IMR-90 (cell line): ENCODE results near the gene PIKFYVE. TPM values are rescaled to one million over a fixed set of nuclear protein-coding genes. Genes with fewer than 3 reads are reported as not detected.

Experiments
- ATAC-seq: fragments of 200-7000 bp; cut with Tn5 transposase; 2 replicates; pipeline ENCODE4 v1.9.1; 2020; ENCODE audit warnings: low read depth, mild to moderate bottlenecking, moderate library complexity
- BruUV-seq: library from RNA; stranded (reverse); fragments of 400-500 nt; replicated peaks from 2 replicates; lab custom pipeline; 2021; lab: Mats Ljungman, UMichigan
- CTCF ChIA-PET: fragments of 300-600 bp; formaldehyde crosslinking; extraction: SDS; loops from one replicate; lab custom pipeline; 2021; ENCODE audit warnings: antibody characterized with exemption; lab: Yijun Ruan, JAX
- POLR2A ChIA-PET: fragments of 300-600 bp; sonication (Branson Sonifier 250); formaldehyde crosslinking; loops from one replicate; lab custom pipeline; 2022; ENCODE audit warnings: antibody characterized with exemption; ENCODE audit not compliant: unreplicated experiment; lab: Charles Lee
- DNase-seq: peaks from one replicate; pipeline ENCODE4 v3.0.0; 2013
- H2AFZ ChIP-seq: replicated peaks from 2 replicates; pipeline ENCODE3; 2013; ENCODE audit warnings: low read length, mild to moderate bottlenecking; ENCODE audit not compliant: poor library complexity
- H2AK5ac ChIP-seq: 2 replicates; pipeline ENCODE4 v1.6.1; 2013; ENCODE audit warnings: low read depth, low read length, inconsistent platforms
- H2AK9ac ChIP-seq: replicated peaks from 2 replicates; pipeline ENCODE3; 2013; ENCODE audit warnings: mild to moderate bottlenecking, low read depth, low read length, moderate library complexity; ENCODE audit not compliant: poor library complexity
- H2BK120ac ChIP-seq: 2 replicates; pipeline ENCODE4 v1.6.1; 2013; ENCODE audit warnings: low read depth, low read length, inconsistent platforms
- H2BK15ac ChIP-seq: 3 replicates; pipeline ENCODE4 v1.6.1; 2013; ENCODE audit warnings: low read depth, low read length, inconsistent platforms
- H2BK20ac ChIP-seq: 2 replicates; pipeline ENCODE4 v1.6.1; 2013; ENCODE audit warnings: low read depth, mild to moderate bottlenecking, inconsistent platforms, low read length, moderate library complexity
- H2BK5ac ChIP-seq: 2 replicates; pipeline ENCODE4 v1.6.1; 2013; ENCODE audit warnings: mild to moderate bottlenecking, low read depth, low read length, inconsistent platforms; ENCODE audit not compliant: poor library complexity, severe bottlenecking
- H3K14ac ChIP-seq: replicated peaks from 2 replicates; pipeline ENCODE4 v1.6.1; 2013; ENCODE audit warnings: low read depth, low read length, inconsistent platforms
- H3K18ac ChIP-seq: 2 replicates; pipeline ENCODE4 v1.6.1; 2013; ENCODE audit warnings: low read depth, low read length, control low read depth
- H3K23ac ChIP-seq: 2 replicates; pipeline ENCODE4 v1.6.1; 2013; ENCODE audit warnings: low read depth, low read length, inconsistent platforms
- H3K27ac ChIP-seq: 2 replicates; pipeline ENCODE4 v1.5.1; 2013; ENCODE audit warnings: mild to moderate bottlenecking, control low read depth, low read length; ENCODE audit not compliant: insufficient read depth
- H3K27me3 ChIP-seq: 2 replicates; pipeline ENCODE4 v1.6.1; 2013; ENCODE audit warnings: low read length; ENCODE audit not compliant: control insufficient read depth, insufficient read depth
- H3K36me3 ChIP-seq: 2 replicates; pipeline ENCODE4 v1.6.1; 2013; ENCODE audit warnings: low read length, mixed read lengths; ENCODE audit not compliant: control insufficient read depth, insufficient read depth
- H3K4ac ChIP-seq: 2 replicates; pipeline ENCODE4 v1.6.1; 2013; ENCODE audit warnings: low read depth, low read length, inconsistent platforms
- H3K4me1 ChIP-seq: 2 replicates; pipeline ENCODE4 v1.6.1; 2013; ENCODE audit warnings: low read length, mixed read lengths; ENCODE audit not compliant: control insufficient read depth, insufficient read depth
- H3K4me2 ChIP-seq: 2 replicates; pipeline ENCODE4 v1.6.1; 2013; ENCODE audit warnings: low read depth, mild to moderate bottlenecking, control low read depth, low read length, moderate library complexity
- H3K4me3 ChIP-seq: 2 replicates; pipeline ENCODE4 v1.5.1; 2013; ENCODE audit warnings: low read depth, mild to moderate bottlenecking, control low read depth, low read length, moderate library complexity; ENCODE audit not compliant: insufficient read depth
- H3K56ac ChIP-seq: 2 replicates; pipeline ENCODE4 v1.6.1; 2013; ENCODE audit warnings: low read length, inconsistent platforms; ENCODE audit not compliant: insufficient read depth; ENCODE audit errors: extremely low read depth
- H3K79me1 ChIP-seq, 2 experiments: 2 replicates each; pipeline ENCODE4 v1.6.1; 2013; ENCODE audit warnings: low read length in 2 of 2, inconsistent platforms in 1 of 2, low read depth in 1 of 2
- H3K9ac ChIP-seq: 2 replicates; pipeline ENCODE4 v1.6.1; 2013; ENCODE audit warnings: low read depth, low read length, control low read depth
- H3K9me1 ChIP-seq: 2 replicates; pipeline ENCODE4 v1.6.1; 2013; ENCODE audit warnings: low read length, inconsistent platforms; ENCODE audit not compliant: insufficient read depth
- H3K9me3 ChIP-seq: 2 replicates; pipeline ENCODE4 v1.6.1; 2013; ENCODE audit warnings: low read length; ENCODE audit not compliant: control insufficient read depth, insufficient read depth
- H4K20me1 ChIP-seq: 2 replicates; pipeline ENCODE4 v1.6.1; 2013; ENCODE audit warnings: low read length, inconsistent platforms; ENCODE audit not compliant: insufficient read depth
- H4K5ac ChIP-seq: 2 replicates; pipeline ENCODE4 v1.6.1; 2013; ENCODE audit warnings: mild to moderate bottlenecking, low read depth, low read length, control low read depth
- H4K8ac ChIP-seq, 2 experiments: 2 replicates each; pipeline ENCODE4 v1.6.1; 2013; ENCODE audit warnings: low read depth in 2 of 2, low read length in 2 of 2, control low read depth in 1 of 2, inconsistent platforms in 1 of 2
- H4K91ac ChIP-seq: 2 replicates; pipeline ENCODE4 v1.6.1; 2013; ENCODE audit warnings: low read depth, low read length, inconsistent platforms; ENCODE audit not compliant: insufficient read depth
- CEBPB ChIP-seq: IDR thresholded peaks from 2 replicates; pipeline ENCODE4 v1.6.1; 2012; ENCODE audit warnings: low read depth, low read length, improper control_type of control experiment
- CTCF ChIP-seq: conservative IDR thresholded peaks from 2 replicates; pipeline ENCODE4 v1.5.1; 2012; ENCODE audit warnings: mild to moderate bottlenecking, low read depth, low read length, improper control_type of control experiment
- ELK1 ChIP-seq: fragments of 150-350 bp; IDR thresholded peaks from 2 replicates; pipeline ENCODE4 v1.6.1; 2016; ENCODE audit warnings: low read depth, mild to moderate bottlenecking, low read length, moderate library complexity, borderline replicate concordance
- FOS ChIP-seq: fragments of 150-350 bp; IDR thresholded peaks from 2 replicates; pipeline ENCODE4 v1.6.1; 2016; ENCODE audit warnings: low read depth, low read length
- NFE2L2 ChIP-seq: fragments of 150-350 bp; IDR thresholded peaks from 2 replicates; pipeline ENCODE4 v1.6.1; 2016; ENCODE audit warnings: low read depth, mild to moderate bottlenecking, low read length
- dilution Hi-C: fragments of 300-500 bp; cut with HindIII; formaldehyde crosslinking; loops from one replicate; pipeline ENCODE4 v1.14.3; 2018; ENCODE audit warnings: low sequenced_read_pairs; ENCODE audit not compliant: unreplicated experiment
- in situ Hi-C: fragments of 300-500 bp; cut with MboI; formaldehyde crosslinking; loops from 3 replicates; pipeline ENCODE4 v1.14.3; 2019; ENCODE audit warnings: low sequenced_read_pairs, inconsistent platforms, mixed read lengths
- intact Hi-C: fragments of 100-400 bp; cut with micrococcal nuclease; formaldehyde crosslinking; loops from 2 replicates; pipeline ENCODE4 v1.10.0; 2022
- polyA plus RNA-seq, 3 experiments: library from polyadenylated mRNA; depleted of rRNA; stranded (reverse); fragments of >200 nt; gene quantifications; 2 replicates each; pipeline ENCODE4 v1.2.3, GENCODE V29; 2012; ENCODE audit warnings: low replicate concordance in 1 of 3
- total RNA-seq: library from RNA; depleted of rRNA; stranded (reverse); fragments of >200 nt; gene quantifications from 2 replicates; pipeline ENCODE4 v1.2.3, GENCODE V29; 2012

The PIKFYVE gene
- total and polyA plus RNA-seq, 2 of the 4 experiments (the other 2 are of a cell fraction), result 9.3 to 34.6 TPM

- no peak overlapping the region for H2AK9ac ChIP-seq
- H4K5ac ChIP-seq, result no peak overlapping the region
- no peaks in the 10 kb centered on the region for H3K4me1 ChIP-seq
- BruUV-seq, result no TSS peak
- H3K4me2 ChIP-seq, result no peak overlapping the region
- no peak overlapping the region for H2BK5ac ChIP-seq
- H3K9me1 ChIP-seq, result no peaks in the 10 kb centered on the region; the same call in 1 of the 2 replicates
- no peaks in the 10 kb centered on the region for H3K27me3 ChIP-seq
- H4K20me1 ChIP-seq, result no peaks in the 10 kb centered on the region; the same call in 1 of the 2 replicates
- no peak for DNase-seq
- H3K27ac ChIP-seq, result no peak overlapping the region
- no peak overlapping the region for H4K91ac ChIP-seq
- H2BK15ac ChIP-seq, result no peak overlapping the region
- no peak overlapping the region for H3K9ac ChIP-seq
- no peak overlapping the region for H3K18ac ChIP-seq
- intact Hi-C loops (loop anchor here (10.0 kb wide), 1 partner anchor 60 kb away; no protein-coding TSS in a partner anchor), in situ Hi-C loops (loop anchor here (25.0 kb wide), 1 partner anchor 537 kb away; no protein-coding TSS in a partner anchor), dilution Hi-C loops (no loop called here)
- ChIA-PET CTCF (no interaction called here), POLR2A (no interaction called here)
- no peak overlapping the region for H3K4me3 ChIP-seq
- no peak overlapping the region for H2AK5ac ChIP-seq
- H3K9me3 ChIP-seq, result no peaks in the 10 kb centered on the region
- H2BK120ac ChIP-seq, result no peak overlapping the region
- no peak overlapping the region for H3K14ac ChIP-seq
- no peak overlapping the region for H3K4ac ChIP-seq
- H2AFZ ChIP-seq, result no peak overlapping the region
- H2BK20ac ChIP-seq, result no peak overlapping the region
- no peak overlapping the region for H3K23ac ChIP-seq
- peaks cover 29% of the 10 kb centered on the region for H3K36me3 ChIP-seq
- ATAC-seq, result no peak
- H4K8ac ChIP-seq, result no peak overlapping the region
- TF ChIP-seq CTCF (no peak), NFE2L2 (no peak), CEBPB (no peak), FOS (no peak), ELK1 (no peak)
- no peak overlapping the region for H3K56ac ChIP-seq
- H3K79me1 ChIP-seq, result peaks cover 7 to 16% of the 10 kb centered on the region in 2 experiments; a peak in 3 of 4 replicates
Observed at GRCh38 chr2:208274748-208275147, 8.7 kb downstream of the PIKFYVE start.
